ENCODE results near the gene PTPN1.
"Not testable (repeated sequence)": the region's sequence is repeated elsewhere in the genome, so short reads cannot be mapped to it uniquely, and the experiment has no call there.

The PTPN1 gene

GRCh38 chr20:50482396-50482981, 27.7 kb upstream of the PTPN1 start:
- DNase-seq = no peak

GRCh38 chr20:50484271-50484976, 25.8 kb upstream of the PTPN1 start:
- no peak for DNase-seq

- DNase-seq = no peak
Measured at GRCh38 chr20:50487397-50487796, 22.8 kb upstream of the PTPN1 start.

- DNase-seq = no peak
Measured at GRCh38 chr20:50488236-50488806, 21.9 kb upstream of the PTPN1 start.

DNA sequence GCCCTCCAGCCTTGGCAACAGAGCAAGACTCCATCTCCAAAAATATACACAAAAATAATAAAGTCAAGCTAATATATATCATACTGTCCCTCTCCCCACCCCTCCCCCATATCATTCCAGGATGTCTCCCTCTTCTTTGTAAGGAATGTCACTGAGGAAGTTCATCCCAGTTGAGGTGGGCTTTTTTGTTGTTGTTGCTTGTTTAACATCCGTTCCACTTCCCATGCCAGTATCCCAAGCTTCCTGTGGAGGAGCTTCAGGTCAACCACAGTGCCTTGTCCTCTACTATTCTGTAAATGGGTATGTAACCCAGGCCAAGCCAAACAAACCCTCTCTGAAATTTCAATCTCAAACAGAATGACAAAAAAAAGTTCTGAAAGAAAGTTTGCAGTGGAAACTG, 19.0 kb upstream of the PTPN1 start:
- no peak for DNase-seq

GRCh38 chr20:50491926-50492634, 18.1 kb upstream of the PTPN1 start:
- DNase-seq = no peak

DNA sequence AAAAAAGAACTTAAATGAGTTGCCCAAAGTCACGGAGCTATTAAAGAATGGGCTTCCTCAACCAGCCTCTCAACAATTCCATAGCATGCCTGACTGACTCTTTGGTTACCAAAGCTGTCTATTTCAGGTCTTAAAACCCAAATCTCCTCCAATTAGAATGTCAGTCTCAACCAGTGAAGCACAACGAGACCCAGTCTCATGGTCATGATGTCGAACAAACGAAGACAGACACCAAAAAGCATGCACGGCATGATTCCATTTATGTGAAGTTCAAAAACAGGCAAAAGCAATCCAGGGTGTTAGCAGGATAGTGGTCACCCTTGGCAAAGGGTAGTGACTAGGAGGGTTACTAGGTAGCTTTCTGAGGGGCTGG, 16.3 kb upstream of the PTPN1 start:
- DNase-seq = no peak

- no peak for DNase-seq
Measured at GRCh38 chr20:50494428-50494827, 15.8 kb upstream of the PTPN1 start.

DNA sequence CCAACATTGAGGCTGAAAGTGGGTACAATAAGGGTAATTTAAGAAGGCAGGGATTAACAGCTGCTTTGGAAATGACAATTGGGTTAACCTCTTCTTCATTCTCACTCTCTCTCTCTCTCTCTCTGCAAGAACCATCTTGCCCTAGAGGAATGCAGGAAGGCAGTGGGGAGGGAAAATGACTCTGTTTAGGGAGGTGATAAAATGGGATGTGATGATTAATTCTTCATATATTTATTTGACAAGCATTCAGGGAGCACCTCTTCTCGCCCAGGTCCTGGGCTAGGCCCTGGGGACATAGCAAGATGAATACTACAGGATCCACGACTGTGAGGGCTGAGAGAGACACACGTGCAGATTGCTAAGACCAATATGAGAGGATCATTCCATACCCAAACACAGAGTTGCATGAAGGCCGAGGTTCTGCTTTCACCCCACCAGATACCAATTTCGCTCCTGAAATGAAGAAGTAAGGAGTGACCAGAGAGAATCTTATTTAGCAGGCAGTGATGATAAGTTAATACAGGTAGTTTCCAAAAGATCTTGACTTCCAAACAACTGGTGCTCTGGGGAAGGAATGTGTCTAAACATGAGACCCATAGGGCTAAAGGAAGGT, 13.3 kb upstream of the PTPN1 start:
- DNase-seq = no peak

DNA sequence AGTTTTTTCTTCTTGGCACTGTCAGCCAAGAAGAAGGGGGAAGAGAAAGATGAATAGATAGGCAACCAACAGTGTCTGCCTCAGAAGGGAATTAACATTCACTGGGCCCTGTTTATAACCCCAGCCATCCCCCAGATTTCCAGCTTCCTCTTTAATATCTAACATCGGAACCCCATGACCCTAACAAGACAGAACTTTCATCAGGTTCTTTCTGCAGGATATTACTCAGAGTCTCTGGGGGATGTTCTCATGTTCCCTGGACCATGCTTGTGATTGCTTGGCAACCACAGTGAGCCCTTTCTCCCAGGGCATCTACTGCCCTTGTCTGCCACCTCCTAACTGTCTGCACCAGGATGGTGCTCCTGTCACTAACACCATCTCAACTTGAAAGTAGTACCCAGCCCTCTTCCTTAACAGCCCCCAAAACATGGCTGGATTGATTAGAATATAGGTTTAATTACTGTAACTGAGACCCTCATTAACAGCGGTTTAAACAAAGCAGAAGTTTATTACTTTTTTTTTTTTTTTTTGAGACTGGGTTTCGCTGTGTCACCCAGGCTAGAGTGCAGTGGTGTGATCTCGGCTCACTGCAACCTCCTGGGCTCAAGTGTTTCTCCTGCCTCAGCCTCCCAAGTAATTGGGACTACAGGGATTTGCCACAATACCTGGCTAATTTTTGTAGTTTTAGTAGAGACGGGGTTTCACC, 12.0 kb upstream of the PTPN1 start:
- no peak for DNase-seq

DNA sequence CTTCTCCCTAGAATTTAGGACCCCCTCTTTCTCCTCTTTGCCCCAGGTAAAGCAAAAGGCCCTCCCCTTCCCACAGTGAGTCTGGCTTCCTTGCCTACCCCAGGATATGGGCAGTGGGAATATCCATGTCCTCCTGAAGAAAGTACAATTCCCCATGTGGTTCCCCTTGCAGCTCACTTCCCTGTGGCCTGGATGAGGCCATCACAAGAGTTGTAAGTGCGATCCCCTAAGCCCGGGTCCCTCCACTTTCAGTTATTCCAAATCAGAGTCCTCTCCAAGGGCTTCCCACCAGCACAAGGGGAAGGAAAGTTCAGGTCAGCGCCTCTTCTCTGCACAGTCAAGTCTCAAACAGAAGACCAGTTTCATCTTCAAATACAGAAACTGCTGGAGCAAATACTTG, 10.2 kb upstream of the PTPN1 start:
- no peak for DNase-seq

- no peak for DNase-seq
Measured at GRCh38 chr20:50501972-50502745, 8.0 kb upstream of the PTPN1 start.

- no peak for DNase-seq
Measured at GRCh38 chr20:50504231-50504823, 5.9 kb upstream of the PTPN1 start.

GRCh38 chr20:50506270-50506579, 4.0 kb upstream of the PTPN1 start:
- DNase-seq = no peak

DNA sequence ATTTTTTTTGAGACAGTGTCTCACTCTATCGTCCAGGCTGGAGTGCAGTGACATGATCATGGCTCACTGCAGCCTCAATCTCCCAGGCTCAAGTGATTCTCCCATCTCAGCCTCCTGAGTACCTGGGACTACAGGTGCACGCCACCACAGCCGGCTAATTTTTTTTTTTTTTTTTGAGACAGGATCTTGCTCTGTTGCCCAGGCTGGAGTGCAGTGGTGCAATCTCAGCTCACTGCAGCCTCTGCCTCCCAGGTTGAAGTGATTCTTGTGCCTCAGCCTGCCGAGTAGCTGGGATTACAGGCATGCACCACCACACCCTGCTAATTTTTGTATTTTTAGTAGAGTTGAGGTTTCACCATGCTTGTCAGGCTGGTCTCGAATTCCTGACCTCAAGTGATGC, 2.4 kb upstream of the PTPN1 start:
- not testable (repeated sequence) for DNase-seq

DNA sequence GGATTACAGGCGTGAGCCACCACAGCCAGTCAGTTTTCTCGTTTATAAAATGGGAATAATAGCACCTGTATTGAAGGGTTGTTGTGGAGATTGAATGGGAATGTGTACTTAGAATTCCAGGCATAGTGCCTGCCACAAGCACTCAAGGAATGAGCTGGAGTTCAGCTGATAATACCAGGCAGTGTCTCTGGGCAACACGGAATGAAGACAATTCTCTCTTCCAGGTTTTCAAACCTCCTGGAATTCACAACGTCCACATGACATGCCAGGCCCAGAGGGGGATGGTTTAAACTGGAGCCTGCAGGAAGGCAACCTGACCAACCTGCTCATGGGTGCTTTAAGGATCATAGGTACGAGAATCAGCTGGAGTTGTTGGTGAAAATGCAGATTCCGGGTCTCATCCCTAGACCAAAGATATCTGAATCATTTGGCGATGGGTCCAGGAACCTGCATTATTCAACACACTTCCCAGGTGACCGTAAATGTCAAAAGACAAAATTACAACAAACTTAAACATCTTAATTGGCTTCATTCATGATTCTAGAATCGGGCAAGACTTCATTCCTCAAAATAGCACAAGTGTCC, 1.9 kb upstream of the PTPN1 start:
- DNase-seq = no peak

- no peak for DNase-seq
Measured at GRCh38 chr20:50510706-50511542, 741 bp downstream of the PTPN1 start.

GRCh38 chr20:50512323-50512722, 2.1 kb downstream of the PTPN1 start:
- no peak for DNase-seq

DNA sequence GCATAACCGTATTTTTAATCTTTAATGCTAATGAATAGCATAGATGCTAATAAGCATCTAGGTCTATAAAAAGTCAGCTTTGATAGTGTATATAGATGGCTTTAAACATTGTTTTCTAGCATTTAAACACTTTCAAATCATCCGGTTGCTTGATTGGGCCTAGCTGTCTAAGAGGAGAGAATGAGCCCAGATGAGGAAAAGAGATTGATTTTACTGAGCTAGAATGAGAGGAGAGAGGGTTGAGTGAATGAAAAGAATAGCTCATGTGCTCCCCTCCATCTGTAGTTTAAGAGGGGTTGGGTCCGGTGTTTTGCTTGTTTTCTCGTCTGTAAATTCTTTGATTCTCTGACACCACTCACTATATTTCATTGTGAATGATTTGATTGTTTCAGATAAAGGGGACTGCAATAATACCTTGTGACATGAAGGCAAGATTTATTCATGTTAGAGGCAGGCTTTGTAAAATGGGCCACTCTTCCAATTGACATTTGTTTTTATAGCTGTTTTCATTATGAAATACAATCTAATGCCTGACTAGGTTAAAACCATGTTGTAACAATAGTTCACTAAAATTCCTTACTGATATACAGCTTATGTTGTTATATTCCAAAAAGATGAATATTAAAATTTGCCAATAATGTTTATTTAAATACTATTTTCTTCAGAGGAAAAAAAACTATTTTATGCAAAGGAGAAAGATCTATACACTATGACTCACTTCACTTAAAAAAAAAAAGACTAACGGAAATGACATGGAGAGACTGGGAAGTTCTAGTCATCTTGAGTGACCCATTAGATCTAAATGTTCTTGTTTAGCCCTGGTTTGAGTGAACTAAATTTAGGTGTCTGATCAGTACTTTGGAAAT, 3.2 kb downstream of the PTPN1 start:
- DNase-seq = no peak

GRCh38 chr20:50514035-50514337, 3.8 kb downstream of the PTPN1 start:
- DNase-seq = no peak

Data from NCI-H1930 (cell line).